GM12878 (cell line): ENCODE measurements around the gene POLR3E. TPM values are rescaled to one million over a fixed set of nuclear protein-coding genes. Genes with fewer than 3 reads are reported as not detected.

Experiments used
- ATAC-seq: fragments of 200-7000 bp; cut with Tn5 transposase; 3 replicates; pipeline ENCODE4 v1.9.1; 2020; ENCODE audit warnings: mild to moderate bottlenecking, moderate library complexity
- BruUV-seq: library from RNA; stranded (reverse); fragments of 400-500 nt; replicated peaks from 2 replicates; lab custom pipeline; 2021; lab: Mats Ljungman, UMichigan
- CTCF ChIA-PET: fragments of 300-600 bp; sonication (Branson Sonifier 250); formaldehyde crosslinking; extraction: SDS; loops from one replicate; lab custom pipeline; 2021; ENCODE audit warnings: inconsistent platforms; lab: Yijun Ruan, JAX
- POLR2A ChIA-PET: fragments of 350-600 bp; formaldehyde crosslinking; extraction: SDS; loops from one replicate; lab custom pipeline; 2021; ENCODE audit warnings: inconsistent platforms; lab: Charles Lee
- RAD21 ChIA-PET: fragments of 300-600 bp; sonication (Branson Sonifier 250); formaldehyde crosslinking; loops from one replicate; lab custom pipeline; 2023; ENCODE audit warnings: antibody characterized with exemption; ENCODE audit not compliant: unreplicated experiment; lab: Charles Lee
- SMC1A ChIA-PET: fragments of 300-600 bp; sonication (Branson Sonifier 250); formaldehyde crosslinking; loops from one replicate; lab custom pipeline; 2023; ENCODE audit not compliant: unreplicated experiment, uncharacterized antibody; lab: Charles Lee
- DNase-seq: peaks from one replicate; pipeline ENCODE4 v3.0.0-alpha.2; 2011; ENCODE audit warnings: low read depth, low spot score
- FAIRE-seq: peaks from 3 replicates; lab custom pipeline; 2011; peaks lifted over from hg19 to GRCh38; lab: Jason Lieb, UNC
- H2AFZ ChIP-seq: 2 replicates; pipeline ENCODE4 v1.6.0; 2011; ENCODE audit warnings: low read depth, low read length, control low read depth; ENCODE audit not compliant: control insufficient read depth
- H3K27ac ChIP-seq: 2 replicates; pipeline ENCODE4 v1.5.1; 2011; ENCODE audit warnings: control low read depth; ENCODE audit not compliant: control insufficient read depth, insufficient read depth
- H3K27me3 ChIP-seq, 2 experiments: replicated peaks in 1 of 2; 2 replicates each; pipeline versions ENCODE4 v1.6.0 to v1.6.1; 2011; ENCODE audit warnings: low read length in 1 of 2; ENCODE audit not compliant: control insufficient read depth in 2 of 2, insufficient read depth in 2 of 2
- H3K36me3 ChIP-seq, 2 experiments: 2 replicates each; pipeline ENCODE4 v1.5.1; 2011; ENCODE audit warnings: low read length in 1 of 2; ENCODE audit not compliant: control insufficient read depth in 2 of 2, insufficient read depth in 2 of 2
- H3K4me1 ChIP-seq: 2 replicates; pipeline ENCODE4 v1.6.1; 2011; ENCODE audit warnings: mild to moderate bottlenecking, low read length, moderate library complexity, mixed read lengths; ENCODE audit not compliant: control insufficient read depth, insufficient read depth
- H3K4me2 ChIP-seq: 2 replicates; pipeline ENCODE4 v1.6.0; 2011; ENCODE audit warnings: control low read depth; ENCODE audit not compliant: control insufficient read depth, insufficient read depth
- H3K4me3 ChIP-seq: fragments of 200-600 bp; sonication (generic); 2 replicates; pipeline ENCODE4 v1.5.1; 2016
- H3K79me2 ChIP-seq: 2 replicates; pipeline ENCODE4 v1.6.0; 2011; ENCODE audit warnings: low read length; ENCODE audit not compliant: control insufficient read depth, insufficient read depth
- H3K9ac ChIP-seq: 2 replicates; pipeline ENCODE4 v1.8.0; 2011; ENCODE audit warnings: low read length, control low read depth, mixed read lengths; ENCODE audit not compliant: control insufficient read depth, insufficient read depth
- H3K9me3 ChIP-seq: replicated peaks from 3 replicates; pipeline ENCODE4 v1.5.1; 2011; ENCODE audit warnings: mild to moderate bottlenecking, low read length; ENCODE audit not compliant: control insufficient read depth, insufficient read depth
- H4K20me1 ChIP-seq: 2 replicates; pipeline ENCODE4 v1.6.0; 2011; ENCODE audit not compliant: control insufficient read depth, insufficient read depth
- JUND ChIP-seq: IDR thresholded peaks from 2 replicates; pipeline ENCODE4 v1.6.1; 2012; ENCODE audit warnings: low read depth, mild to moderate bottlenecking, low read length, improper control_type of control experiment, moderate library complexity
- LARP7 ChIP-seq: fragments of 450-650 bp; IDR thresholded peaks from 2 replicates; pipeline ENCODE4 v1.6.1; 2017; ENCODE audit warnings: mild to moderate bottlenecking
- NR2C1 ChIP-seq: fragments of 450-650 bp; IDR thresholded peaks from 2 replicates; pipeline ENCODE4 v1.6.1; 2017; ENCODE audit warnings: antibody characterized with exemption, mild to moderate bottlenecking, moderate library complexity
- NRF1 ChIP-seq: conservative IDR thresholded peaks from 2 replicates; pipeline ENCODE4 v1.6.1; 2011; ENCODE audit warnings: mild to moderate bottlenecking, low read depth, low read length, improper control_type of control experiment
- TCF3 ChIP-seq: IDR thresholded peaks from 2 replicates; pipeline ENCODE4 v1.6.1; 2012; ENCODE audit warnings: low read depth, mild to moderate bottlenecking, low read length, borderline replicate concordance; ENCODE audit not compliant: insufficient read depth
- WGBS: methylation state at CpG from one replicate; pipeline ENCODE4 v1.1.6; 2016; ENCODE audit warnings: low lambda C conversion rate; ENCODE audit not compliant: insufficient replicate concordance, insufficient coverage; ENCODE audit errors: missing lambda C conversion rate; 5-methylcytosine and 5-hydroxymethylcytosine counted together
- in situ Hi-C: fragments of 300-500 bp; cut with MboI; formaldehyde crosslinking; loops from 9 replicates; pipeline ENCODE4 v1.14.3; 2018; ENCODE audit warnings: mixed read lengths
- intact Hi-C: fragments of 100-400 bp; cut with micrococcal nuclease; formaldehyde crosslinking; loops from one replicate; pipeline ENCODE4 v1.14.2; 2022; ENCODE audit not compliant: unreplicated experiment
- polyA plus RNA-seq, 11 experiments: library from polyadenylated mRNA; depleted of rRNA in 4 of 11; unstranded in 6 of 11; stranded (reverse) in 5 of 11; fragments of >200 nt; fragmentation: Nextera tagmentation in 4 of 11; fragmentation: Illumina TruSeq in 1 of 11; extraction: Ambion mirVana in 4 of 11; extraction: Trizol in 1 of 11; gene quantifications; 1 replicate in 1 of 11; 2 replicates in 10 of 11; pipeline versions ENCODE4 v1.2.1 to v1.2.3, GENCODE V29; 2011 to 2016; ENCODE audit warnings: inconsistent platforms in 2 of 11, missing spikeins in 2 of 11, low read depth in 1 of 11
- total RNA-seq, 4 experiments: library from RNA; depleted of rRNA in 3 of 4; stranded (reverse); fragments of >200 nt in 3 of 4; fragmentation: Illumina TruSeq in 1 of 4; extraction: Trizol in 1 of 4; gene quantifications; 2 replicates each; pipeline versions ENCODE4 v1.2.1 to v1.2.3, GENCODE V29; 2013 to 2021
- TF ChIP-seq, protein P1 (sequence below): fragments of 450-650 bp; IDR thresholded peaks from 2 replicates; pipeline ENCODE4 v1.6.1; 2017; ENCODE audit warnings: antibody characterized with exemption, mild to moderate bottlenecking, moderate library complexity
- TF ChIP-seq, protein P2 (sequence below): IDR thresholded peaks from 2 replicates; pipeline ENCODE4 v1.6.1; 2012; ENCODE audit warnings: low read depth, low read length, improper control_type of control experiment
- TF ChIP-seq, protein P3 (sequence below): fragments of 150-350 bp; IDR thresholded peaks from 2 replicates; pipeline ENCODE4 v1.6.1; 2016; ENCODE audit warnings: low read depth, low read length
- TF ChIP-seq, protein P4 (sequence below): fragments of 150-350 bp; IDR thresholded peaks from 2 replicates; pipeline ENCODE4 v1.6.1; 2014; ENCODE audit warnings: mild to moderate bottlenecking, low read depth, low read length

The POLR3E gene
- total and polyA plus RNA-seq, 10 of the 15 experiments (the other 5 are each of a cell fraction or from before 2014, with no cell fraction given): 11.1 to 79.5 (median 39.7) TPM

DNA sequence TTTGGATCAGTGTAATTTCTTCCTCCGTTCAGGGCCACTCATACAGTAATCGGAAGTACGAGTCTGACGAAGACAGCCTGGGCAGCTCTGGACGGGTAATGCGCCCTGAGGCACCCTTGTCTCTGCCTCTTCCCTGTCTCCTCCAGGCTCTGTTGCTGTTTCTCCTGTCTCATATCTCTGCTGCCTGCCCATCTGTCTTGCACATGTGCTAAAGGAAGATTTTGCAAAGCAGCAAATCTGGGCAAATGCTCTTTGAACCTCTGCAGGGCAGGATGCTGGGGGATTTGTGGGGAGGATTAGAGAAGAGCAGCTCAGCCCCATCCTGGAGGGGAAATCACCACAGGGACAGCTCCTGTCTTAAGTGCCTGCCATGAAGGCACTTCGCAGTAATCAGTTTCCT, 32.4 kb upstream of the POLR3E start:
- RAD21 ChIA-PET: no interaction called here

More for the DNA sequence above, 32.4 kb upstream of the POLR3E start:
- Histone ChIP-seq H3K9ac (no peak overlapping the region), H3K79me2 (no peaks in the 10 kb centered on the region), H2AFZ (no peak overlapping the region), H3K9me3 (no peaks in the 10 kb centered on the region; the same call in 2 of the 3 replicates), H3K27ac (no peak overlapping the region), H4K20me1 (no peaks in the 10 kb centered on the region), H3K27me3 (no peaks in the 10 kb centered on the region), H3K36me3 (peaks cover 22 to 24% of the 10 kb centered on the region in 2 experiments), H3K4me1 (no peaks in the 10 kb centered on the region), H3K4me2 (no peak overlapping the region), H3K4me3 (no peak overlapping the region)
- TSS peak; percentile 37 for BruUV-seq
- ChIA-PET SMC1A (no interaction called here), CTCF (interaction anchor here (1.2 kb wide), 1 partner anchor 8 kb away, joined by 3 read pairs; no protein-coding TSS in a partner anchor), POLR2A (interaction anchor here (0.6 kb wide), 1 partner anchor 1006 kb away, joined by 3 read pairs; no protein-coding TSS in a partner anchor)
- ATAC-seq (no peak), FAIRE-seq (no peak), DNase-seq (no peak)
- in situ Hi-C loops: no loop called here
- WGBS: 99% methylated on average over 7 of the region's 7 CpGs
- intact Hi-C loops: no loop called here
- TF ChIP-seq JUND: no peak
- TF ChIP-seq, protein P1, sequence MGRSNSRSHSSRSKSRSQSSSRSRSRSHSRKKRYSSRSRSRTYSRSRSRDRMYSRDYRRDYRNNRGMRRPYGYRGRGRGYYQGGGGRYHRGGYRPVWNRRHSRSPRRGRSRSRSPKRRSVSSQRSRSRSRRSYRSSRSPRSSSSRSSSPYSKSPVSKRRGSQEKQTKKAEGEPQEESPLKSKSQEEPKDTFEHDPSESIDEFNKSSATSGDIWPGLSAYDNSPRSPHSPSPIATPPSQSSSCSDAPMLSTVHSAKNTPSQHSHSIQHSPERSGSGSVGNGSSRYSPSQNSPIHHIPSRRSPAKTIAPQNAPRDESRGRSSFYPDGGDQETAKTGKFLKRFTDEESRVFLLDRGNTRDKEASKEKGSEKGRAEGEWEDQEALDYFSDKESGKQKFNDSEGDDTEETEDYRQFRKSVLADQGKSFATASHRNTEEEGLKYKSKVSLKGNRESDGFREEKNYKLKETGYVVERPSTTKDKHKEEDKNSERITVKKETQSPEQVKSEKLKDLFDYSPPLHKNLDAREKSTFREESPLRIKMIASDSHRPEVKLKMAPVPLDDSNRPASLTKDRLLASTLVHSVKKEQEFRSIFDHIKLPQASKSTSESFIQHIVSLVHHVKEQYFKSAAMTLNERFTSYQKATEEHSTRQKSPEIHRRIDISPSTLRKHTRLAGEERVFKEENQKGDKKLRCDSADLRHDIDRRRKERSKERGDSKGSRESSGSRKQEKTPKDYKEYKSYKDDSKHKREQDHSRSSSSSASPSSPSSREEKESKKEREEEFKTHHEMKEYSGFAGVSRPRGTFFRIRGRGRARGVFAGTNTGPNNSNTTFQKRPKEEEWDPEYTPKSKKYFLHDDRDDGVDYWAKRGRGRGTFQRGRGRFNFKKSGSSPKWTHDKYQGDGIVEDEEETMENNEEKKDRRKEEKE: no peak
- TF ChIP-seq, protein P2, sequence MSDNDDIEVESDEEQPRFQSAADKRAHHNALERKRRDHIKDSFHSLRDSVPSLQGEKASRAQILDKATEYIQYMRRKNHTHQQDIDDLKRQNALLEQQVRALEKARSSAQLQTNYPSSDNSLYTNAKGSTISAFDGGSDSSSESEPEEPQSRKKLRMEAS: no peak
- TF ChIP-seq NRF1: no peak
- TF ChIP-seq, protein P3, sequence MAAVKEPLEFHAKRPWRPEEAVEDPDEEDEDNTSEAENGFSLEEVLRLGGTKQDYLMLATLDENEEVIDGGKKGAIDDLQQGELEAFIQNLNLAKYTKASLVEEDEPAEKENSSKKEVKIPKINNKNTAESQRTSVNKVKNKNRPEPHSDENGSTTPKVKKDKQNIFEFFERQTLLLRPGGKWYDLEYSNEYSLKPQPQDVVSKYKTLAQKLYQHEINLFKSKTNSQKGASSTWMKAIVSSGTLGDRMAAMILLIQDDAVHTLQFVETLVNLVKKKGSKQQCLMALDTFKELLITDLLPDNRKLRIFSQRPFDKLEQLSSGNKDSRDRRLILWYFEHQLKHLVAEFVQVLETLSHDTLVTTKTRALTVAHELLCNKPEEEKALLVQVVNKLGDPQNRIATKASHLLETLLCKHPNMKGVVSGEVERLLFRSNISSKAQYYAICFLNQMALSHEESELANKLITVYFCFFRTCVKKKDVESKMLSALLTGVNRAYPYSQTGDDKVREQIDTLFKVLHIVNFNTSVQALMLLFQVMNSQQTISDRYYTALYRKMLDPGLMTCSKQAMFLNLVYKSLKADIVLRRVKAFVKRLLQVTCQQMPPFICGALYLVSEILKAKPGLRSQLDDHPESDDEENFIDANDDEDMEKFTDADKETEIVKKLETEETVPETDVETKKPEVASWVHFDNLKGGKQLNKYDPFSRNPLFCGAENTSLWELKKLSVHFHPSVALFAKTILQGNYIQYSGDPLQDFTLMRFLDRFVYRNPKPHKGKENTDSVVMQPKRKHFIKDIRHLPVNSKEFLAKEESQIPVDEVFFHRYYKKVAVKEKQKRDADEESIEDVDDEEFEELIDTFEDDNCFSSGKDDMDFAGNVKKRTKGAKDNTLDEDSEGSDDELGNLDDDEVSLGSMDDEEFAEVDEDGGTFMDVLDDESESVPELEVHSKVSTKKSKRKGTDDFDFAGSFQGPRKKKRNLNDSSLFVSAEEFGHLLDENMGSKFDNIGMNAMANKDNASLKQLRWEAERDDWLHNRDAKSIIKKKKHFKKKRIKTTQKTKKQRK: no peak
- no peak for TF ChIP-seq NR2C1
- no peak for TF ChIP-seq TCF3
- TF ChIP-seq, protein P4, sequence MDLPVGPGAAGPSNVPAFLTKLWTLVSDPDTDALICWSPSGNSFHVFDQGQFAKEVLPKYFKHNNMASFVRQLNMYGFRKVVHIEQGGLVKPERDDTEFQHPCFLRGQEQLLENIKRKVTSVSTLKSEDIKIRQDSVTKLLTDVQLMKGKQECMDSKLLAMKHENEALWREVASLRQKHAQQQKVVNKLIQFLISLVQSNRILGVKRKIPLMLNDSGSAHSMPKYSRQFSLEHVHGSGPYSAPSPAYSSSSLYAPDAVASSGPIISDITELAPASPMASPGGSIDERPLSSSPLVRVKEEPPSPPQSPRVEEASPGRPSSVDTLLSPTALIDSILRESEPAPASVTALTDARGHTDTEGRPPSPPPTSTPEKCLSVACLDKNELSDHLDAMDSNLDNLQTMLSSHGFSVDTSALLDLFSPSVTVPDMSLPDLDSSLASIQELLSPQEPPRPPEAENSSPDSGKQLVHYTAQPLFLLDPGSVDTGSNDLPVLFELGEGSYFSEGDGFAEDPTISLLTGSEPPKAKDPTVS: no peak
- no peak for TF ChIP-seq LARP7
